HG03139 (cell line): Measurements from ENCODE around the gene DDX60.
"Not testable (repeated sequence)": the region's sequence is repeated elsewhere in the genome, so short reads cannot be mapped to it uniquely, and the experiment has no call there.

ENCODE experiments used
- ATAC-seq: cut with Tn5 transposase; IDR thresholded peaks from one replicate; pipeline ENCODE4 v1.9.1; 2021; ENCODE audit not compliant: unreplicated experiment

DDX60 gene

GRCh38 chr4:168318266-168318895 lies at the start of gene DDX60:
Gene DDX60 (minus strand): TSS chr4:168318752. CDS start chr4:168311259, 7,493 bp downstream.
- ATAC-seq, result peak; percentile 98

- no peak for ATAC-seq
Measured at GRCh38 chr4:168367065-168367464, 48.5 kb upstream of the DDX60 start.

GRCh38 chr4:168362025-168362401 lies 43.5 kb upstream of the DDX60 start:
- ATAC-seq, result no peak

GRCh38 chr4:168361365-168362024 lies 42.9 kb upstream of the DDX60 start:
- no peak for ATAC-seq

GRCh38 chr4:168360271-168360670 lies 41.7 kb upstream of the DDX60 start:
- no peak for ATAC-seq

GRCh38 chr4:168357941-168358340 lies 39.4 kb upstream of the DDX60 start:
- no peak for ATAC-seq

GRCh38 chr4:168353746-168354145 lies 35.2 kb upstream of the DDX60 start:
- no peak for ATAC-seq

- no peak for ATAC-seq
Measured at GRCh38 chr4:168337550-168337940, 19.0 kb upstream of the DDX60 start.

GRCh38 chr4:168336837-168337549 lies 18.4 kb upstream of the DDX60 start:
- no peak for ATAC-seq

- no peak for ATAC-seq
Measured at GRCh38 chr4:168335621-168336020, 17.1 kb upstream of the DDX60 start.

- no peak for ATAC-seq
Measured at GRCh38 chr4:168334053-168334452, 15.5 kb upstream of the DDX60 start.

- not testable (repeated sequence) for ATAC-seq
Measured at GRCh38 chr4:168330575-168330974, 12.0 kb upstream of the DDX60 start.

GRCh38 chr4:168325591-168325990 lies 7.0 kb upstream of the DDX60 start:
- no peak for ATAC-seq

GRCh38 chr4:168321006-168321405 lies 2.5 kb upstream of the DDX60 start:
- no peak for ATAC-seq

GRCh38 chr4:168319486-168320019 lies 1.0 kb upstream of the DDX60 start:
- ATAC-seq, result no peak

GRCh38 chr4:168317621-168318020 lies 931 bp downstream of the DDX60 start:
- ATAC-seq, result no peak

- ATAC-seq, result no peak
Measured at GRCh38 chr4:168309781-168310180, 8.8 kb downstream of the DDX60 start.

GRCh38 chr4:168308912-168309311 lies 9.6 kb downstream of the DDX60 start:
- ATAC-seq, result no peak

GRCh38 chr4:168306476-168306875 lies 12.1 kb downstream of the DDX60 start:
- no peak for ATAC-seq

- ATAC-seq, result no peak
Measured at GRCh38 chr4:168304744-168305459, 13.7 kb downstream of the DDX60 start.

- not testable (repeated sequence) for ATAC-seq
Measured at GRCh38 chr4:168303430-168303829, 15.1 kb downstream of the DDX60 start.
